H9 (cell line): ENCODE data around the gene PRMT6. TPM values are rescaled to one million over a fixed set of nuclear protein-coding genes. Genes with fewer than 3 reads are reported as not detected.

Source experiments
- DNase-seq: peaks from one replicate; pipeline ENCODE4 v3.0.0-alpha.2; 2017
- H2AFZ ChIP-seq: one replicate; pipeline ENCODE4 v1.6.1; 2013; ENCODE audit warnings: mild to moderate bottlenecking, low read length, control low read depth, moderate library complexity
- H2AK5ac ChIP-seq: 2 replicates; pipeline ENCODE4 v1.6.1; 2013; ENCODE audit warnings: low read length, control low read depth, mixed read lengths; ENCODE audit not compliant: insufficient read length
- H2BK120ac ChIP-seq: one replicate; pipeline ENCODE4 v1.6.1; 2013; ENCODE audit warnings: low read depth, mild to moderate bottlenecking, low read length, control low read depth, inconsistent platforms; ENCODE audit not compliant: poor library complexity, severe bottlenecking
- H2BK12ac ChIP-seq: 2 replicates; pipeline ENCODE4 v1.6.1; 2013; ENCODE audit warnings: low read length, control low read depth, mixed read lengths, low read depth; ENCODE audit not compliant: insufficient read length
- H2BK15ac ChIP-seq: 2 replicates; pipeline ENCODE4 v1.6.1; 2013; ENCODE audit warnings: low read depth, low read length, control low read depth
- H2BK20ac ChIP-seq: one replicate; pipeline ENCODE4 v1.6.1; 2013; ENCODE audit warnings: low read depth, mild to moderate bottlenecking, low read length, control low read depth, inconsistent platforms; ENCODE audit not compliant: poor library complexity, severe bottlenecking
- H2BK5ac ChIP-seq: 2 replicates; pipeline ENCODE4 v1.6.1; 2013; ENCODE audit warnings: low read length, control low read depth, mixed read lengths; ENCODE audit not compliant: insufficient read length
- H3K14ac ChIP-seq: 2 replicates; pipeline ENCODE4 v1.6.1; 2013; ENCODE audit warnings: low read length, control low read depth; ENCODE audit not compliant: insufficient read depth
- H3K18ac ChIP-seq: 2 replicates; pipeline ENCODE4 v1.6.1; 2013; ENCODE audit warnings: low read depth, mild to moderate bottlenecking, mixed read lengths, low read length, control low read depth; ENCODE audit not compliant: insufficient read length
- H3K23ac ChIP-seq: 2 replicates; pipeline ENCODE4 v1.6.1; 2013; ENCODE audit warnings: low read length, control low read depth, mixed read lengths, low read depth; ENCODE audit not compliant: insufficient read length
- H3K23me2 ChIP-seq: 2 replicates; pipeline ENCODE4 v1.6.1; 2013; ENCODE audit warnings: low read depth, mild to moderate bottlenecking, mixed read lengths, low read length, control low read depth; ENCODE audit not compliant: insufficient read length, poor library complexity, severe bottlenecking
- H3K27ac ChIP-seq: 2 replicates; pipeline ENCODE4 v1.5.1; 2013; ENCODE audit warnings: low read length, control low read depth, mixed read lengths, low read depth; ENCODE audit not compliant: insufficient read length
- H3K27me3 ChIP-seq: 2 replicates; pipeline ENCODE4 v1.6.1; 2013; ENCODE audit warnings: low read length, control low read depth, inconsistent platforms; ENCODE audit not compliant: insufficient read depth
- H3K4ac ChIP-seq: 2 replicates; pipeline ENCODE4 v1.6.1; 2013; ENCODE audit warnings: low read depth, mild to moderate bottlenecking, control low read depth, inconsistent platforms, low read length, moderate library complexity
- H3K4me1 ChIP-seq: 2 replicates; pipeline ENCODE4 v1.6.1; 2013; ENCODE audit warnings: low read length, control low read depth, inconsistent platforms; ENCODE audit not compliant: insufficient read depth
- H3K4me2 ChIP-seq: 2 replicates; pipeline ENCODE4 v1.6.1; 2013; ENCODE audit warnings: low read length, control low read depth, mixed read lengths; ENCODE audit not compliant: insufficient read length, insufficient read depth
- H3K56ac ChIP-seq: 2 replicates; pipeline ENCODE4 v1.6.1; 2013; ENCODE audit warnings: low read depth, mild to moderate bottlenecking, mixed read lengths, low read length, control low read depth; ENCODE audit not compliant: insufficient read length
- H3K79me1 ChIP-seq: 2 replicates; pipeline ENCODE4 v1.6.1; 2013; ENCODE audit warnings: low read depth, mild to moderate bottlenecking, moderate library complexity, low read length, control low read depth, inconsistent platforms; ENCODE audit not compliant: insufficient read depth, poor library complexity, severe bottlenecking
- H3K79me2 ChIP-seq: 2 replicates; pipeline ENCODE4 v1.6.1; 2013; ENCODE audit warnings: low read length, control low read depth, inconsistent platforms; ENCODE audit not compliant: insufficient read depth
- H3K9ac ChIP-seq: 2 replicates; pipeline ENCODE4 v1.6.1; 2013; ENCODE audit warnings: low read length, control low read depth, mixed read lengths; ENCODE audit not compliant: insufficient read length; ENCODE audit errors: extremely low read depth
- H3K9me3 ChIP-seq: one replicate; pipeline ENCODE4 v1.6.1; 2013; ENCODE audit warnings: low read depth, low read length, inconsistent platforms; ENCODE audit not compliant: control insufficient read depth
- H3T11ph ChIP-seq: one replicate; pipeline ENCODE4 v1.6.1; 2013; ENCODE audit warnings: mild to moderate bottlenecking, low read length, control low read depth, inconsistent platforms
- H4K20me1 ChIP-seq: one replicate; pipeline ENCODE4 v1.6.1; 2013; ENCODE audit not compliant: control insufficient read depth, insufficient read length, insufficient read depth
- H4K5ac ChIP-seq: 2 replicates; pipeline ENCODE4 v1.6.1; 2013; ENCODE audit warnings: low read depth, mild to moderate bottlenecking, mixed read lengths, low read length, control low read depth; ENCODE audit not compliant: insufficient read length
- H4K8ac ChIP-seq: replicated peaks from 2 replicates; pipeline ENCODE4 v1.6.1; 2013; ENCODE audit warnings: low read length, control low read depth, mixed read lengths, low read depth; ENCODE audit not compliant: insufficient read length
- H4K91ac ChIP-seq: 2 replicates; pipeline ENCODE4 v1.6.1; 2013; ENCODE audit warnings: low read depth, mild to moderate bottlenecking, moderate library complexity, mixed read lengths, low read length, control low read depth; ENCODE audit not compliant: insufficient read length
- H3K27ac Mint-ChIP-seq, 3 experiments: 2 replicates in 2 of 3; 3 replicates in 1 of 3; pipeline ENCODE4 v1.8.0; 2020 to 2021; ENCODE audit warnings: mixed read lengths in 3 of 3, mild to moderate bottlenecking in 1 of 3, moderate library complexity in 1 of 3
- H3K27me3 Mint-ChIP-seq: 2 replicates; pipeline ENCODE4 v1.8.0; 2021; ENCODE audit warnings: low read depth, mild to moderate bottlenecking, moderate library complexity, mixed read lengths
- H3K36me3 Mint-ChIP-seq, 3 experiments: 2 replicates in 2 of 3; 3 replicates in 1 of 3; pipeline ENCODE4 v1.8.0; 2020 to 2021; ENCODE audit warnings: low read depth in 3 of 3, mixed read lengths in 3 of 3; ENCODE audit not compliant: insufficient read depth in 1 of 3
- H3K4me1 Mint-ChIP-seq, 2 experiments: 2 replicates each; pipeline ENCODE4 v1.8.0; 2020; ENCODE audit warnings: mixed read lengths in 2 of 2
- H3K4me3 Mint-ChIP-seq, 2 experiments: 2 replicates in 1 of 2; 3 replicates in 1 of 2; pipeline ENCODE4 v1.8.0; 2020 to 2021; ENCODE audit warnings: mild to moderate bottlenecking in 2 of 2, mixed read lengths in 2 of 2, moderate library complexity in 1 of 2
- H3K9me3 Mint-ChIP-seq, 2 experiments: 2 replicates in 1 of 2; 3 replicates in 1 of 2; pipeline ENCODE4 v1.8.0; 2020; ENCODE audit warnings: mild to moderate bottlenecking in 2 of 2, mixed read lengths in 2 of 2, moderate library complexity in 1 of 2
- WGBS: extraction: QIAGEN DNeasy Blood & Tissue Kit; methylation state at CpG from one replicate; pipeline ENCODE4 v1.1.7; 2013; ENCODE audit warnings: missing lambda C conversion rate, low lambda C conversion rate, mixed read lengths; ENCODE audit not compliant: insufficient read length; ENCODE audit errors: extremely low coverage; 5-methylcytosine and 5-hydroxymethylcytosine counted together
- total RNA-seq: library from RNA; stranded (reverse); gene quantifications from 2 replicates; pipeline ENCODE4 v1.2.1, GENCODE V29; 2021
- TF ChIP-seq, protein P1 (sequence below): fragments of 200-600 bp; sonication (generic); conservative IDR thresholded peaks from 3 replicates; pipeline ENCODE4 v1.8.0; 2021; ENCODE audit warnings: antibody characterized with exemption, mild to moderate bottlenecking

The PRMT6 gene
- total RNA-seq, 1 experiment from 2014 or later, result 37.5 TPM

DNA sequence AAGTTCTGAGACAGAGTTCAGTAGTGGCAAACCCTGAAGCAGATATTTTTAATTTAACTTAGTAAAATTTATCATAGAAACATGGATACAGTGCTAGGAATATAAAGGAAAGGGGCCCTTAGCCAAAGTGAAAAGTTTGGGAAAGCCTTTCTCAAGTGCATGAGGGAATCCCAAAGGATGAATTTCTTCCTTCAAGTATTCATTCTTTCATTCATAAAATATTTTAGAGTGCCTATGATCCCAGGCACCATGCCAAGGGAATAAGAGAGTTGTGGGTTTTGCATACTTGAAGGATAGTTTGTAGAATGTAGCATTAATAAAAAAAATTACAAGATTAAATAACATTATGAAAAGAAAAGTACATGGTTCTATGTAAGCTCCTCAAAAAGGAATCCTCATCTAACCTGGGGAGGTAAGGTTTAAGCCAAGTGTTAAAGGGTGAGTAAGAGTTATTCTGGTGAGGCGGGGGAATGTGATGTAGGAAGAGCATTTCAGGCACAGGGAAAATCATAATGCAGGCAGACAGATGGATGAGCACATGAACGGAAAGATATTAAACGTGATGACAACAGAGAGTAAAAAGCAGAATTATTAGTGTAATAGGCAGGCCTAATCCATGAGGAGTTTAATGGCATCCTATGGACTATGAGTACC, 44.0 kb downstream of the PRMT6 start:
- Histone ChIP-seq H2BK20ac (no peak overlapping the region), H3K4me2 (no peak overlapping the region), H3K79me1 (no peaks in the 10 kb centered on the region), H3K27ac (no peak overlapping the region), H3K23me2 (no peaks in the 10 kb centered on the region), H3K18ac (no peak overlapping the region), H3K56ac (no peak overlapping the region), H3K27me3 (no peaks in the 10 kb centered on the region), H2BK5ac (no peak overlapping the region), H4K5ac (no peak overlapping the region), H4K20me1 (no peaks in the 10 kb centered on the region), H3K23ac (no peak overlapping the region), H3K79me2 (no peaks in the 10 kb centered on the region), H3K14ac (no peak overlapping the region), H3K4ac (no peak overlapping the region), H3K4me1 (no peaks in the 10 kb centered on the region), H3K9ac (no peak overlapping the region), H2BK120ac (no peak overlapping the region), H2BK12ac (no peak overlapping the region), H2BK15ac (no peak overlapping the region), H4K8ac (no peak overlapping the region), H4K91ac (no peak overlapping the region), H3T11ph (no peak overlapping the region), H3K9me3 (no peaks in the 10 kb centered on the region), H2AFZ (no peak overlapping the region), H2AK5ac (no peak overlapping the region)
- no peaks in the 10 kb centered on the region for H3K4me1 Mint-ChIP-seq
- no CpG with 5 or more reads among the region's 3 CpGs for WGBS
- DNase-seq, result no peak
- no peak overlapping the region for H3K4me3 Mint-ChIP-seq
- no peaks in the 10 kb centered on the region; a peak in 1 of 7 replicates for H3K36me3 Mint-ChIP-seq
- no peaks in the 10 kb centered on the region; a peak in 1 of 5 replicates for H3K9me3 Mint-ChIP-seq
- H3K27ac Mint-ChIP-seq, result no peak overlapping the region
- TF ChIP-seq, protein P1, sequence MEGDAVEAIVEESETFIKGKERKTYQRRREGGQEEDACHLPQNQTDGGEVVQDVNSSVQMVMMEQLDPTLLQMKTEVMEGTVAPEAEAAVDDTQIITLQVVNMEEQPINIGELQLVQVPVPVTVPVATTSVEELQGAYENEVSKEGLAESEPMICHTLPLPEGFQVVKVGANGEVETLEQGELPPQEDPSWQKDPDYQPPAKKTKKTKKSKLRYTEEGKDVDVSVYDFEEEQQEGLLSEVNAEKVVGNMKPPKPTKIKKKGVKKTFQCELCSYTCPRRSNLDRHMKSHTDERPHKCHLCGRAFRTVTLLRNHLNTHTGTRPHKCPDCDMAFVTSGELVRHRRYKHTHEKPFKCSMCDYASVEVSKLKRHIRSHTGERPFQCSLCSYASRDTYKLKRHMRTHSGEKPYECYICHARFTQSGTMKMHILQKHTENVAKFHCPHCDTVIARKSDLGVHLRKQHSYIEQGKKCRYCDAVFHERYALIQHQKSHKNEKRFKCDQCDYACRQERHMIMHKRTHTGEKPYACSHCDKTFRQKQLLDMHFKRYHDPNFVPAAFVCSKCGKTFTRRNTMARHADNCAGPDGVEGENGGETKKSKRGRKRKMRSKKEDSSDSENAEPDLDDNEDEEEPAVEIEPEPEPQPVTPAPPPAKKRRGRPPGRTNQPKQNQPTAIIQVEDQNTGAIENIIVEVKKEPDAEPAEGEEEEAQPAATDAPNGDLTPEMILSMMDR, result no peak
- no peaks in the 10 kb centered on the region for H3K27me3 Mint-ChIP-seq
